NCI-H1417 (cell line): ENCODE data around the gene USP32.
A peak's percentile ranks its signal among the peaks of the same experiment; 100 is the strongest.
"Not testable (repeated sequence)": the region's sequence is repeated elsewhere in the genome, so short reads cannot be mapped to it uniquely, and the experiment has no call there.

Experiments
- DNase-seq, 3 experiments: peaks; one replicate each; lab custom pipeline; 2025; lab: John Stamatoyannopoulos, UW

The USP32 gene

GRCh38 chr17:60330731-60331130 lies 61.2 kb downstream of the USP32 start:
- DNase-seq = no peak

DNA sequence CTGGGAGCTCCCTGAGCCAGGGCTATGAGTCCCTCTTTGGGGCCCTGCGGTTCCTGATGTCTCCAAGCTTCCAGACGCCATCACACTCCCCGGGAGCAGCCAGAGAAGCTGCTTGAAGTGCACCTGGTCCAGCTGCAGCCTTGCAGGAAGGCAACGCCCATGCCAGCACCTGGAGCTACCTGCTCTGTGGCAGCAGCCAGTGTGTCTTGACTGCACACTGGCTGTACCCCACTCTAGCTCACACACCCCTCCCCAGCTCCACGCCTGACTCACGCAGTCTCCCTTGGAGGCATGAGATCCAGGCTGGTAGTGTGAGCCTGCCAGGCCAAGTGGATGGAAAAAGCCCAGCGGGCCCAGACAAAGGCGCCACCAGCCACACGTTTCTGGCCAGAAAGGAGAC lies 63.3 kb downstream of the USP32 start:
- peak in 1 of 3 experiments; percentile 1 for DNase-seq

DNA sequence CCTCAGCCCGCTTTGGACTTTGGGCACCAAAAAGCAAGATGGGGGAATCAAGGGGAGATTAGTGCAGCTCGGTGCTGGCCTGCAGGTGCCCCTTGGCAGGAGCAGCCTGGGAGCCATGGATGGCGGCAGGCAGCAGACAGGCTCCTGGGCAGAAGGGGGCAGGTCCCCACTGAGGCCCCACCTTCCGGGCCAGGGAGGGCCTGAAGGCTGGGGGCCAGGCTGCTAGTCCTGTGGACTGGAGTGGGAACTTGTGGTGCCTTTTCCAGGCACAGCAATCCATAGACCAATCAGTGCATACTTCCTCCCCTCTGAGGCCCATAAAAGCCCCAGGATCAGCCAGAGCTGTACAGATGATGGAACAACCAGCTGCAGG lies 64.0 kb downstream of the USP32 start:
- DNase-seq = no peak

- peak in 2 of 3 experiments; percentile 31 to 77 for DNase-seq
These were observed 64.6 kb downstream of the USP32 start for GRCh38 chr17:60327134-60327900.

DNA sequence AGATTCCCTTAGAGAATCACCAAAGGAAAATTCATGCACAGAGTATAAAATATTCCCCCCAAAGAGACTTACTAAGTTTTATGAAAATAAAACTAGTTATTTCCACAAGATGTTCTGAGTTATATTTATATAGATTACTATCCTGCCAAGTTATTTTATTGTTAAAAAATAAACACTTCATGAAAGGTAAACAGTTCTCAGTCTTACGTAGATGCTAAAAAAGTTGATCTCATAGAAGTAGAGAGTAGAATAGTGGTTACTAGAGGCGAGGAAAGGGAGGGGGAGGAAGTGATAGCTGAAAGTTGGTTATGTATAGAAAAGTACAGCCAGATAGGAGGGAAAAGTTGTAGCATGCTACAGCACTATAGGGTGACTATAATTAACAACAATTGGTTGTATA lies 65.2 kb downstream of the USP32 start:
- no peak for DNase-seq

DNA sequence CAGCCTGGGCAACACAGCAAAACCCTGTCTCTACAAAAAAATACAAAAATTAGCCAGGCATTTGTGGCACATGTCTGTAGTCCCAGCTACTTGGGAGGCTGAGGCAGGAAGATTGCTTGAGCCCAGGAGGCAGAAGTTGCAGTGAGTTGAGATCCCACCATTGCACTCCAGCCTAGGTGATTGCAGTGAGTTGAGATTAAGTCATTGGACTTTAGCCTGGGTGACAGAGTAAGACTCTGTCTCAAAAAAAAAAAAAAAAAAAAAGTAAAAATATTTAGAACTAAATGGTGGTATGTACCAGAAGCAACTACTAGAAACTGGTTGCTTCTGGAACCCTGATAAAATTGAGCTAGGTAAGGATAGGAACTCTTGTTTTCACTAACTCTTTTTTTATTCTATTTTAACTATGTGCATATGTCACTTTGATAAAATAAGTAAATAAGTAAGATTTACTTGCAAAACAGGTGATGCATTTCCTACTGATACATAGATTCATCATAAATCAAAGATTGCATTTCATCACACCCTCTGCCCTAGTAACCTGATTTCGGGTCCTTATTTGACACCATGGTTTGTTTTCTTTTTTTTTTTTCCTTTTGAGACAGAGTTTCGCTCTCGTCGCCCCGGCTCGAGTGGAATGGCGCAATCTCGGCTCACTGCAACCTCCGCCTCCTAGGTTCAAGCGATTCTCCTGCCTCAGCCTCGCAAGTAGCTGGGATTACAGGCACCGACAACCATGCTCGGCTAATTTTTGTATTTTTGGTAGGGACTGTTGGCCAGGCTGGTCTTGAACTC lies 66.0 kb downstream of the USP32 start:
- DNase-seq = no peak

DNA sequence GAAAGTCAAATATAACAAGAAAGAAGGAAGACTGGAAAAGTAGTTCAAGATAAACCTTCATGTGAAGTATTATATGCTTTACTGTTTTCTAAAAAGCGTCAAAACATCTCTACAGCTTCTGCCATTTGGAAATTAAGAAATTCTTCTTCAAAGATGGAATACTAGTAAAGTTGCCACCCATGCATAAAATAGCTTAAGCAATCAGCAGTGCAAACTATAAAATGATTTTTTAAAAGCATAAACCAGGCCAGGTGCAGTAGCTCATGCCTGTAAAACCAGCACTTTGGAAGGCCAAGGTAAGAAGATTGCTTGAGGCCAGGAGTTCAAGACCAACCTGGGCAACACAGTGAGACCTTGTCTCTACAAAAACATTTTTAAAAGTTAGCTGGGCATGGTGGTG lies 68.2 kb downstream of the USP32 start:
- DNase-seq = no peak

GRCh38 chr17:60322056-60322387 lies 69.9 kb downstream of the USP32 start:
- DNase-seq = no peak

- DNase-seq = no peak
These were observed 70.4 kb downstream of the USP32 start for GRCh38 chr17:60321336-60322055.

DNA sequence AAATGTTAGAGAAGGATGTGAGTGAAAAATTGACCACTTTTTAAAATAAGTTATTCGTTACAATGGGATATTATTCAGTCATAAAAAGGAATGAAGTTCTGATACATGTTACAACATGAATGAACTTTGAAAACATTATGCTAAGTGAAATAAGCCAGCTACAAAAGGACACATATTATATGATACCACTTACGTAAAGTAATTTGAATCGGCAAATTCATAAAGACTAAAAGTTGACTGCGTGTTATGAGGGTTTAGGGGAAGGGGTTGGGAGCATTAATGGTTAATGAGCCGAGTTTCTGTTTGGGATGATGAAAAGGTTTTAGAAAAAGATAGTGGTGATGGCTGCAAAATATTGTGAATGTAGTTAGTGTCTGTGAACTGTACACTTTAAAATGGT lies 73.1 kb downstream of the USP32 start:
- DNase-seq = no peak

DNA sequence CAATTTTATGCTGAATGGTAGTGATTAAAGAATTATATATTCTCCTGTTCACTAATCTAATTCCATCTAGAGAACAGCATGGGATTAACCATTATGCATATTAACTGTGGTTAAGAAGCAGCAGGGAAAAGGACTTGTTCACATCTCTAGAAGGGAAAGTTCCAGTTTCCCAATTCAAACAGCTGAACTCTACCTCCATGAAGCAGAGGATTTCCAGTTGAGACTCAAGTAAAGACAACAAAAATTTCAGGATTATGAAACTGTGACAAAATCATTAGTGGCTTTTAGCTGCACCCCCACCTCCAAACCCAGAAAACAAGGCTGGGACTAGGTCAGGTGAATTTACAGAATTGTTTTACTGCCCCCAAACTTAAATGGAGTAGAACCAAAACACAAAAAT lies 73.6 kb downstream of the USP32 start:
- DNase-seq = no peak

- DNase-seq = no peak
These were observed 76.3 kb downstream of the USP32 start for GRCh38 chr17:60315650-60316049.

DNA sequence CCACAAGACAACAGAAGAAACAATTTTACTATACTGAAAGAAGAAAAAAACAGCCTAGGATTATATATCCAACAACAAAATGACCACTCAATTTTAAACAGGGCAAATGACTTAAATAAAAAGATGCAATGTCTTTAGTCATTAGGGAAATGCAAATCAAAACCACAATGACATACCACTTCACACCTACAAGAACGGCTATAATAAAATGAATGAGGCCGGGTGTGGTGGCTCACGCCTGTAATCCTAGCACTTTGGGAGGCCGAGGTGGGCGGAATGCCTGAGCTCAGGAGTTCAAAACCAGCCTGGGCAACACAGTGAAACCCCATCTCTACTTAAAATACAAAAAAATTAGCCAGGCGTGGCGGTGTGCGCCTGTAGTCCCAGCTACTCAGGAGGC lies 77.0 kb downstream of the USP32 start:
- DNase-seq = not testable (repeated sequence)

DNA sequence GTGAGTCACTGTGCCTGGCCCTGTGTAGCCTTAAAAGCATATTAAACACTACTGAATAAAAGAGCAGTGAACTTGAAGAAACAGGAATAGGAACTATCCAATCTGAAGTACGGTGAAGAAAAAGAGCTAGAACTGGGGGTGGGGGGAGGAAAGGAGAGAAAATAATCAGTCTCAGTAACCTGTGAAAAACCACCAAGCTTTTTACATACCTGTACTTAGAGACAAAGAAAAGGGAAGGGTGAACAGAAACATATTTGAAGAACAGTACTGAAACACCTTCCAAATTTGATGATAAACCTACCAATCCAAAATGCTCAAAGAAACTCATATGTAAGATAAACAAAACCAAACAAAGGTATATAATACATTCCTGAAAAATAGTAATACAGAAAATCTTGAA lies 77.5 kb downstream of the USP32 start:
- DNase-seq = no peak

DNA sequence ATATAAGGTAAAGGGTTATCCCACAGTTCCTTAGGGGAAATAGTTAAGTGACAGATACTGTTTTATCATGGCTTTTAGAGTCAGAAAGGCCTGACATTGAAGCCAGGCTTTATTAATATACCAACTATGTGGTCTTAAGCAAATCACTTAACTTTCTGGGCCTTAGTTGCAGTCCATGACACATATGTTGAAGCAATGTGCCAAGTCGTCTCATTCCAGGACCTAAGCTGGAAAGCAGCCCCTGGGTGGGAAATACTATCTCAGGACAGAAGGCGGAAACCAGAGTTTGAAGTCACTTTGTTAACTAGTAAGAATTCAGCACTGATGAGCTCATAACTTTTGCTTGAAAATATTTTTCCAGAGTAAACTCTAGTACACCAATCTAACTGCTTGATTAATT lies 80.0 kb downstream of the USP32 start:
- no peak for DNase-seq

DNA sequence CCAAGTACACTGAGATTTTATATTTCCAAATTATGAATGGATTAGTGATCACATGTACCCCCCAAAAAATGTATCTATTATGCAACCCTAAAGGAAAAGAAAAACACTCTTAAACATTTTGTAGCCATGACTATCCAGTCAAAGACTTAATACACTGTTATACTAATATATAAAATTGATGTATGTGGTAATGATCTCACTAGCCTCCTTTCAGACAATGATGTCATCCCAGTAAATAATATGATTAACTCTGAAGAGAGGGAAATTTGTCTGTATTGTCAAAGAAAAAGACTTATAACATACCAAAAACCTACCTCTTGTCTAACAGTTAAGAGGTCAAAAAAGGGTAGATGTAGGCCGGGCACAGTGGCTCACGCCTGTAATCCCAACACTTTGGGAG lies 80.7 kb downstream of the USP32 start:
- DNase-seq = no peak

- no peak for DNase-seq
These were observed 86.8 kb downstream of the USP32 start for GRCh38 chr17:60305141-60305540.

DNA sequence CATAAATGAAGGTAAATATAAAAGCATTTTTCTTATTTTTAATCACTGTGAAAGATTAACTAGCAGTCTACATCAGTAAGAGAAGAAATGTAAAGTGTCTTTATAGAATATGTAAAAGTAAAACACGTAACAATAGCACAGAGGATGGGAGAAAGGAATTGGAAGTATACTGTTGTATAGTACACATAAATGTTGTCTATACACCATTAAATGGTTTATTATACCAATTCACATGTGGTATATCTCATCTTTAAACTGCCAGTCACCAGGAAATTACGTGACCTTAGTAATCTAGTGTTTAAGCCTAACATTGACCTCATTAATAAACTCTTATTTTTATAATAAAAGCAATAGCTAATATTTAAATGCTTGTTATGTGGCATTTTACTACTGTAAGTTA lies 87.4 kb downstream of the USP32 start:
- DNase-seq = no peak

DNA sequence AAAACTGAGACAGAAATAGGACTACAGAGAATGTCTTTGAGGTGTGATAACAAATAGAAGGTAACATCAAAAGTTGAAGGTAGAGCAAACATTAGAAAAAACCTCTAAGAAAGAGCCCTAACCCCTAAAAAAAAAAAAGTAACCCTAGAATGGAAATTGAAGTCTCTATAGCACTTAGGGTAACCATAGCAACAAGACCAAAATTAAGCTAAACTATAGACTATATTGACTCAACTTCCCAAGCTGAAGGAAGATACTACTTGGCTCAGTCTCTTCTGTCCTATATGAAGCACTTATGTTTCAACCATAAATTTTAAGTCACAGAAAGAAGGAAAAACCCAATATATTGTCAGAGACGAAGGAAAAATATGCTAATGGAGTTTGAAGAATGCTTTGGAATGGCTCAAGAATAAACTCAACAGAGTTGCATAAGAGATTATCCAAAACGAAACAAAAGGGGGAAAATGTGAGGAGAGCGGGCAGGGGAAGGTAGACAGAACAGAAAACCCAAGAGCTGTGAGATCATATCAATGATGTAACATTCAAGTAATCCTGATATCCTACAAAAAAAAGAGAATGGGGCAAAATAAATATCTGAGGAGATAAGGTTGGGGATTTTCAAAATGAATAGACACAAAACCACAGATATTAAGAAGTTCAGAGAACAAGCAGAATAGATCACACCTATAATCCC lies 88.4 kb downstream of the USP32 start:
- no peak for DNase-seq

GRCh38 chr17:60301649-60302048 lies 90.3 kb downstream of the USP32 start:
- no peak for DNase-seq

DNA sequence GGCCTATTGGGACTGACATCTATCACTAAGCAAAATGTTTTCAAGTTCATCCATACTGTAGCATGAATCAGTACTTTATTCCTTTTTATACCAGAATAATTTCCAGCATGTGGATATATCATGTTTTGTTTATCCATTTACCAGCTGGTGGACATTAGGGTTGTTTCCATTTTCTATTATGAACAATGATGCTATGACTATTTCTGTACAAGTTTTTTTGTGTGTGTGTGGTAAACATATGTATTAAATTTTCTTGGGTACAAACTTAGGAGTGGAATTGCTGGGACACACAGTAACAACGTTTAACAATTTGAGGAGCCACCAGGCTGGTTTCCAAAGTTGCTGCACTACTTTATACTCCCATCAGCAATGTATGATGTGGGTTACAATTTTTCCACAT lies 91.0 kb downstream of the USP32 start:
- DNase-seq = no peak

- no peak for DNase-seq
These were observed 91.9 kb downstream of the USP32 start for GRCh38 chr17:60300011-60300410.
